ENCODE data around the gene GAS6. TPM values are rescaled to one million over a fixed set of nuclear protein-coding genes. Genes with fewer than 3 reads are reported as not detected.

Gene GAS6
- polyA plus RNA-seq, 1 experiment: 374 TPM

DNA sequence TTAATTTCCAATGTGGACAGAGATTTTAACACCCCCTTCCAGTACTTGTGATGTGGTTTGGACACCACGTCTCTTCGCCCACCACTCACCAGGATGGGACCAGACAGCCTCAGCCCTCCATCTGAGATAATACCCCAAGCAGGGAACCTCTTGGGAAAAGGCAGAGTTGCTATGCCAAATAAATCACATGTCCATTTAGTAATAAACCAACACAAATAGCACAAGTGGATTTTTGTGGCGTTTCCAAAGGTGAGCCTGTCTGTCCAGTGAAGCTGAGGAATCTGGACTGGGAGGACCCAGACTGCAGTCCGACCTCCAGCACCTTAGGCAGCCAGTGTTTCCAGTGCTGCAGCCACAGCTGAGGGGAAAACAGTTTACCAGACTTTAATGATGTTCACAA, 34.1 kb upstream of the GAS6 start:
- Histone ChIP-seq H3K27me3 (ENCODE audit: control insufficient read depth, insufficient read depth, low read length) (no peaks in the 10 kb centered on the region), H3K36me3 (ENCODE audit: control insufficient read depth, insufficient read depth, low read length) (no peaks in the 10 kb centered on the region), H3K4me3 (ENCODE audit: low read depth, low read length) (no peak overlapping the region)
- POLR2A ChIA-PET: no interaction called here
- DNase-seq (ENCODE audit: low read depth): no peak
- CTCF ChIA-PET: no interaction called here
- TF ChIP-seq, protein P1, sequence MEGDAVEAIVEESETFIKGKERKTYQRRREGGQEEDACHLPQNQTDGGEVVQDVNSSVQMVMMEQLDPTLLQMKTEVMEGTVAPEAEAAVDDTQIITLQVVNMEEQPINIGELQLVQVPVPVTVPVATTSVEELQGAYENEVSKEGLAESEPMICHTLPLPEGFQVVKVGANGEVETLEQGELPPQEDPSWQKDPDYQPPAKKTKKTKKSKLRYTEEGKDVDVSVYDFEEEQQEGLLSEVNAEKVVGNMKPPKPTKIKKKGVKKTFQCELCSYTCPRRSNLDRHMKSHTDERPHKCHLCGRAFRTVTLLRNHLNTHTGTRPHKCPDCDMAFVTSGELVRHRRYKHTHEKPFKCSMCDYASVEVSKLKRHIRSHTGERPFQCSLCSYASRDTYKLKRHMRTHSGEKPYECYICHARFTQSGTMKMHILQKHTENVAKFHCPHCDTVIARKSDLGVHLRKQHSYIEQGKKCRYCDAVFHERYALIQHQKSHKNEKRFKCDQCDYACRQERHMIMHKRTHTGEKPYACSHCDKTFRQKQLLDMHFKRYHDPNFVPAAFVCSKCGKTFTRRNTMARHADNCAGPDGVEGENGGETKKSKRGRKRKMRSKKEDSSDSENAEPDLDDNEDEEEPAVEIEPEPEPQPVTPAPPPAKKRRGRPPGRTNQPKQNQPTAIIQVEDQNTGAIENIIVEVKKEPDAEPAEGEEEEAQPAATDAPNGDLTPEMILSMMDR (IDR thresholded peaks at IDR 0.05; ENCODE audit: insufficient read depth, low read depth, low read length): no peak

DNA sequence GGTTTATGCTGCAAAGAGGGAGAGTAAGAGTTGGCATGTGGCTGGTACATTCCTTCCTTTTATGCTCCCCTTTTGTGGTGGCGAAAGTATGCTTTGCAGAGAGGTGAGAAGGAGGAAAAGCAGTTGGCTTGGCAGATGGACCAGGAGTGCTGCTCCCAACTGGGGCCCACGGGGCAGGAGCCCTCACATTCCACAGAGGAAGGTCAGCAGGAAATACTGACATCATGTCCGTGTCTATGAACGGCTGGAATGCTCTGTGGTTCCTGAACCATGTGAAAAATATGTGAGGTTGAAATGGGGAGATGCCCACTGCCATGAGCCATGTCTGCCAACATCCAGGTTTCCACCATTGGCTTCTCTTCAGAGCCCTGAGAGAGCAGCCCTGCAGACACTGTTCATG, 33.3 kb upstream of the GAS6 start:
- peak; percentile 86 for DNase-seq (ENCODE audit: low read depth)
- H3K27me3 ChIP-seq (ENCODE audit: control insufficient read depth, insufficient read depth, low read length): no peaks in the 10 kb centered on the region
- H3K36me3 ChIP-seq (ENCODE audit: control insufficient read depth, insufficient read depth, low read length): no peaks in the 10 kb centered on the region
- no peak overlapping the region for H3K4me3 ChIP-seq (ENCODE audit: low read depth, low read length)
- TF ChIP-seq, protein P1 (IDR thresholded peaks at IDR 0.05; ENCODE audit: insufficient read depth, low read depth, low read length): no peak
- POLR2A ChIA-PET: no interaction called here
- CTCF ChIA-PET: no interaction called here

DNA sequence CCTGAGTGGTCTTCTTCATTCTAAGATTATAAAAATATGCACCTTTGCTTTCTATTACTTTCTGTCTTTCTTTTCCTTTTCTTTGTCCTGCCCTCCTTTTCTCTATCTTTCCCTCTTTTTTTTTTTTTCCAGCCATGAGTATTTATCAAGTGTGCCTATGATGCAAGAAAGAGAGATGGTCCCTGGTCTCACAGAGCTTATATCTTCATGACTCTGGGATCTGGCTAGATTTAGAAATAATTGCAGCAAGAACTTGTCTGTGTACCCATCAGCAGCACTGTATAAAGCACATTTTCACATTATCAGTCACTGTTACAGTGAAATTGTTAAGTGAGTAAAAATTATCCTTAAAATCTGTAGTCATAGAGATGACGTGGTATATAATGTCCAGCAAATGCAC, 31.6 kb upstream of the GAS6 start:
- H3K36me3 ChIP-seq (ENCODE audit: control insufficient read depth, insufficient read depth, low read length): no peaks in the 10 kb centered on the region
- ChIA-PET CTCF (no interaction called here), POLR2A (interaction anchor here (0.5 kb wide), 1 partner anchor 343 kb away, joined by 3 read pairs; no protein-coding TSS in a partner anchor)
- no peaks in the 10 kb centered on the region for H3K27me3 ChIP-seq (ENCODE audit: control insufficient read depth, insufficient read depth, low read length)
- TF ChIP-seq, protein P1 (IDR thresholded peaks at IDR 0.05; ENCODE audit: insufficient read depth, low read depth, low read length): no peak
- H3K4me3 ChIP-seq (ENCODE audit: low read depth, low read length): no peak overlapping the region
- no peak for DNase-seq (ENCODE audit: low read depth)

DNA sequence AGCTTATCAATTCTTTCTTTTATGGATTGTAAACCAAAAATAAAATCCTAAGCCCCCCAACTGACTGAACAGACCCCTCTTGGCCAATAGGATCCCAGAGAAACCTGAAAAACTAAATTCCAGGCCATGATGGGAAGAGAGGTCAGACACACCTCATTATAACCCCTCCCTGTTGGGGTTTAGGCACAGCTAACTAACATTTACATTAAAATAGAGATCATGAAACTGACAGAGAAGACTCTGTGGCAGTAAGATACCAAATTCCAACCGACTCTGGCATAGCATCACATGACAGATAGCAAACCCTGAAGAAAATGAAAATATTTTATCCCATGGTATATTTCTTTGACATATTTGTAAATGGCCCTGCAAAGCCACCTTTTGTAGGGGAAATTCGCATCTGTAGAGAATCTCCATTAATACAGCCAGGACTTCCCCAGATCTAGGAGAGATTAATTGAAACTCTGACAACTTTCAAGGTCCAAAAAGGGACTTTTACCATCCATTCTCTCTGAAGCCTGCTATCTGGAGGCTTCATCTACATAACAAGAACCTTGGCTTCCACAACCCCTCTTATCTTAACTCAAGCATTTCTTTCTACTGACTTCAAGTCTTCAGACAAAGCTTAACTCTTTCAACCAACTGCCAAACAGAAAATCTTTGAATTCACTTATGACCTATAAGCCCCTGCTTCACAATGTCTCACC, 27.1 kb upstream of the GAS6 start:
- Histone ChIP-seq H3K27me3 (ENCODE audit: control insufficient read depth, insufficient read depth, low read length) (no peaks in the 10 kb centered on the region), H3K36me3 (ENCODE audit: control insufficient read depth, insufficient read depth, low read length) (no peaks in the 10 kb centered on the region), H3K4me3 (ENCODE audit: low read depth, low read length) (no peak overlapping the region)
- ChIA-PET CTCF (no interaction called here), POLR2A (no interaction called here)
- TF ChIP-seq, protein P1 (IDR thresholded peaks at IDR 0.05; ENCODE audit: insufficient read depth, low read depth, low read length): no peak
- DNase-seq (ENCODE audit: low read depth): no peak

DNA sequence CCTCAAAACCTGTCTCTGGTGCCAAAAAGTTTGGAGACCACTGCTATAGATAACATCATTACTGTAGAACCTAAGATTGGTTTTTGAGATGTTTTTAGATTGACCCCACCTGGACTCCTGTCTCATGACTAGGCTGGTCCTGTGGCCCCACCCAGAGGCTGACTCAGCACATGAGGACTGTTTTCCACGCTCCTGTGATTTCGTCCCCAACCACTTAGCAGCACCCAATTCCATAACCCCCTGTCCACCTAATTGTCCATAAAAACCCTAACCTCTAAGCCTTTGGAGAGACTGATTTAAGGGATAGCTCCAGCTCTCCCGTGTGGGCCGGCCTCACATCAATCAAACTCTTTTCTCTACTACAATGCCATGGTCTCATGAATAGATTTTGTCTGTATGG, 25.6 kb upstream of the GAS6 start:
- Histone ChIP-seq H3K27me3 (ENCODE audit: control insufficient read depth, insufficient read depth, low read length) (no peaks in the 10 kb centered on the region), H3K4me3 (ENCODE audit: low read depth, low read length) (no peak overlapping the region), H3K36me3 (ENCODE audit: control insufficient read depth, insufficient read depth, low read length) (no peaks in the 10 kb centered on the region)
- ChIA-PET POLR2A (no interaction called here), CTCF (no interaction called here)
- no peak for DNase-seq (ENCODE audit: low read depth)
- TF ChIP-seq, protein P1 (IDR thresholded peaks at IDR 0.05; ENCODE audit: insufficient read depth, low read depth, low read length): no peak

All from BJ (cell line).